GM23338 (cell line): ENCODE data around the gene FOXR2. TPM values are rescaled to one million over a fixed set of nuclear protein-coding genes. Genes with fewer than 3 reads are reported as not detected.

Source experiments
- ATAC-seq: fragments of 200-7000 bp; cut with Tn5 transposase; 3 replicates; pipeline ENCODE4 v1.9.1; 2020
- DNase-seq: peaks from one replicate; pipeline ENCODE4 v3.0.0-alpha.2; 2015; ENCODE audit warnings: low spot score
- H2AFZ ChIP-seq: fragments of 200-600 bp; sonication (generic); 2 replicates; pipeline ENCODE4 v1.8.0; 2016; ENCODE audit warnings: antibody characterized with exemption, mild to moderate bottlenecking, moderate library complexity
- H3F3A ChIP-seq: fragments of 200-600 bp; sonication (generic); replicated peaks from 2 replicates; pipeline ENCODE4 v1.8.0; 2017; ENCODE audit warnings: antibody characterized with exemption, mixed run types, low read depth
- H3K27ac ChIP-seq: fragments of 200-600 bp; sonication (generic); 2 replicates; pipeline ENCODE4 v1.6.1; 2016; ENCODE audit warnings: low read depth
- H3K27me3 ChIP-seq: fragments of 200-600 bp; sonication (generic); 2 replicates; pipeline ENCODE4 v1.8.0; 2016; ENCODE audit warnings: mild to moderate bottlenecking, mixed run types, moderate library complexity; ENCODE audit not compliant: insufficient read depth
- H3K36me3 ChIP-seq: fragments of 200-600 bp; sonication (generic); 2 replicates; pipeline ENCODE4 v1.8.0; 2016; ENCODE audit warnings: mild to moderate bottlenecking; ENCODE audit not compliant: insufficient read depth
- H3K4me1 ChIP-seq: fragments of 200-600 bp; sonication (generic); 2 replicates; pipeline ENCODE4 v1.8.0; 2016; ENCODE audit warnings: mild to moderate bottlenecking, moderate library complexity; ENCODE audit not compliant: insufficient read depth
- H3K4me2 ChIP-seq: fragments of 200-600 bp; sonication (generic); 2 replicates; pipeline ENCODE4 v1.7.1; 2017; ENCODE audit warnings: mixed run types
- H3K4me3 ChIP-seq: fragments of 200-600 bp; sonication (generic); 2 replicates; pipeline ENCODE4 v1.6.1; 2016; ENCODE audit warnings: mixed run types
- H3K79me2 ChIP-seq: fragments of 200-600 bp; sonication (generic); replicated peaks from 2 replicates; pipeline ENCODE4 v1.8.0; 2017; ENCODE audit warnings: mild to moderate bottlenecking; ENCODE audit not compliant: insufficient read depth
- H3K9me2 ChIP-seq: fragments of 200-600 bp; sonication (generic); 2 replicates; pipeline ENCODE4 v1.8.0; 2017; ENCODE audit not compliant: insufficient read depth
- H4K20me1 ChIP-seq: fragments of 200-600 bp; sonication (generic); replicated peaks from 2 replicates; pipeline ENCODE4 v1.8.0; 2017; ENCODE audit warnings: mild to moderate bottlenecking; ENCODE audit not compliant: insufficient read depth
- H3K27ac Mint-ChIP-seq: 2 replicates; pipeline ENCODE4 v1.8.0; 2020; ENCODE audit warnings: inconsistent platforms, mild to moderate bottlenecking, moderate library complexity, mixed read lengths
- H3K27me3 Mint-ChIP-seq: 3 replicates; pipeline ENCODE4 v1.8.0; 2022; ENCODE audit warnings: low read depth, mild to moderate bottlenecking, moderate library complexity, mixed read lengths, inconsistent platforms; ENCODE audit not compliant: insufficient read depth, poor library complexity
- H3K36me3 Mint-ChIP-seq: 3 replicates; pipeline ENCODE4 v1.8.0; 2021; ENCODE audit warnings: low read depth, mild to moderate bottlenecking, inconsistent platforms, moderate library complexity, mixed read lengths
- H3K4me1 Mint-ChIP-seq: 3 replicates; pipeline ENCODE4 v1.8.0; 2020; ENCODE audit warnings: mild to moderate bottlenecking, inconsistent platforms, mixed read lengths
- H3K4me3 Mint-ChIP-seq: 3 replicates; pipeline ENCODE4 v1.8.0; 2021; ENCODE audit warnings: moderate library complexity, mild to moderate bottlenecking, inconsistent platforms, mixed read lengths
- H3K9me3 Mint-ChIP-seq: 3 replicates; pipeline ENCODE4 v1.8.0; 2020; ENCODE audit warnings: moderate library complexity, mild to moderate bottlenecking, inconsistent platforms, mixed read lengths
- CREB1 ChIP-seq: fragments of 250-450 bp; sonication (Bioruptor Pico); IDR thresholded peaks from 2 replicates; pipeline ENCODE4 v1.5.0; 2020; ENCODE audit warnings: low read depth, mild to moderate bottlenecking, moderate library complexity
- CTCF ChIP-seq, 2 experiments: fragments of 200-600 bp in 1 of 2; sonication (generic) in 1 of 2; conservative IDR thresholded peaks; 2 replicates each; pipeline versions ENCODE4 v1.5.1 to v1.6.1; 2016 to 2017; ENCODE audit warnings: antibody characterized with exemption in 2 of 2, low read depth in 2 of 2, mild to moderate bottlenecking in 2 of 2, moderate library complexity in 1 of 2
- ETS1 ChIP-seq: IDR thresholded peaks from 2 replicates; pipeline ENCODE4 v1.6.1; 2016; ENCODE audit warnings: antibody characterized with exemption
- EZH2 ChIP-seq: fragments of 200-600 bp; sonication (generic); IDR thresholded peaks from one replicate; pipeline ENCODE4 v1.8.0; 2017; ENCODE audit warnings: antibody characterized with exemption, mild to moderate bottlenecking, low read depth; ENCODE audit not compliant: unreplicated experiment
- EZH2phosphoT487 ChIP-seq: fragments of 200-600 bp; sonication (generic); IDR thresholded peaks from one replicate; pipeline ENCODE4 v1.8.1; 2018; ENCODE audit warnings: antibody characterized with exemption; ENCODE audit not compliant: unreplicated experiment
- JUNB ChIP-seq: IDR thresholded peaks from one replicate; pipeline ENCODE4 v1.6.1; 2016; ENCODE audit warnings: antibody characterized with exemption; ENCODE audit not compliant: unreplicated experiment
- NANOG ChIP-seq: IDR thresholded peaks from 2 replicates; pipeline ENCODE4 v1.6.1; 2016; ENCODE audit warnings: antibody characterized with exemption, borderline replicate concordance
- POLR2AphosphoS5 ChIP-seq: IDR thresholded peaks from 2 replicates; pipeline ENCODE4 v1.6.1; 2016; ENCODE audit warnings: antibody characterized with exemption, low read depth
- REST ChIP-seq: IDR thresholded peaks from one replicate; pipeline ENCODE4 v1.6.1; 2018; ENCODE audit warnings: antibody characterized with exemption; ENCODE audit not compliant: unreplicated experiment
- STAT1 ChIP-seq: IDR thresholded peaks from one replicate; pipeline ENCODE4 v1.6.1; 2016; ENCODE audit warnings: antibody characterized with exemption; ENCODE audit not compliant: unreplicated experiment
- ZNF114 ChIP-seq: fragments of 250-450 bp; sonication (Bioruptor Pico); IDR thresholded peaks from 2 replicates; pipeline ENCODE4 v1.5.0; 2020; ENCODE audit warnings: mild to moderate bottlenecking, moderate library complexity
- ZNF331 ChIP-seq: fragments of 250-450 bp; sonication (Bioruptor Pico); IDR thresholded peaks from 2 replicates; pipeline ENCODE4 v1.5.0; 2020; ENCODE audit warnings: low read depth, mild to moderate bottlenecking, moderate library complexity
- ZNF462 ChIP-seq: fragments of 250-450 bp; sonication (Bioruptor Pico); IDR thresholded peaks from 2 replicates; pipeline ENCODE4 v1.5.0; 2020; ENCODE audit warnings: mild to moderate bottlenecking, moderate library complexity
- polyA plus RNA-seq: library from polyadenylated mRNA; unstranded; fragments of >200 nt; fragmentation: Nextera tagmentation; extraction: Ambion mirVana; gene quantifications from 2 replicates; pipeline ENCODE4 v1.2.1, GENCODE V29; 2016
- total RNA-seq: library from RNA; depleted of rRNA; stranded (reverse); fragments of >200 nt; shearing (Covaris generic); gene quantifications from 2 replicates; pipeline ENCODE4 v1.2.3, GENCODE V29; 2014

The FOXR2 gene
- total and polyA plus RNA-seq, 2 experiments from 2014 or later = not detected

- no peaks in the 10 kb centered on the region for H3K4me1 Mint-ChIP-seq
- Histone ChIP-seq H3K27me3 (no peaks in the 10 kb centered on the region), H3K4me2 (no peak overlapping the region), H3K36me3 (no peaks in the 10 kb centered on the region), H3K9me2 (no peaks in the 10 kb centered on the region), H3K79me2 (no peaks in the 10 kb centered on the region), H3K4me3 (no peak overlapping the region), H3K27ac (no peak overlapping the region), H2AFZ (no peak overlapping the region), H3K4me1 (no peaks in the 10 kb centered on the region), H3F3A (no peaks in the 10 kb centered on the region), H4K20me1 (no peaks in the 10 kb centered on the region)
- no peak overlapping the region for H3K27ac Mint-ChIP-seq
- TF ChIP-seq ZNF331 (CRISPR knock-in tag) (no peak), REST (no peak), STAT1 (no peak), EZH2phosphoT487 (no peak), NANOG (no peak), EZH2 (no peak), ETS1 (no peak), JUNB (no peak), ZNF114 (no peak), POLR2AphosphoS5 (no peak), ZNF462 (CRISPR knock-in tag) (no peak), CTCF (conservative IDR thresholded peaks at IDR 0.05; ENCODE audit: low read depth in 2 of 2) (no peak), CREB1 (no peak)
- H3K4me3 Mint-ChIP-seq = no peak overlapping the region
- no peaks in the 10 kb centered on the region; the same call in 2 of the 3 replicates for H3K36me3 Mint-ChIP-seq
- DNase-seq (no peak), ATAC-seq (no peak)
- peaks cover 60% of the 10 kb centered on the region for H3K9me3 Mint-ChIP-seq
- H3K27me3 Mint-ChIP-seq = no peaks in the 10 kb centered on the region
Observed at GRCh38 chrX:55582447-55582846, 40.8 kb upstream of the FOXR2 start.
